SW 1271 (cell line): ENCODE results near the gene FCRL5.
"Not testable (repeated sequence)": the region's sequence is repeated elsewhere in the genome, so short reads cannot be mapped to it uniquely, and the experiment has no call there.

ENCODE experiments used
- DNase-seq, 2 experiments: peaks; one replicate each; lab custom pipeline; 2025; lab: John Stamatoyannopoulos, UW

FCRL5 gene

GRCh38 chr1:157551694-157552693, at the start of gene FCRL5:
Gene FCRL5, minus strand, starts transcription at chr1:157552515. Its CDS starts 153 bp downstream, at chr1:157552362.
- DNase-seq = no peak

DNA sequence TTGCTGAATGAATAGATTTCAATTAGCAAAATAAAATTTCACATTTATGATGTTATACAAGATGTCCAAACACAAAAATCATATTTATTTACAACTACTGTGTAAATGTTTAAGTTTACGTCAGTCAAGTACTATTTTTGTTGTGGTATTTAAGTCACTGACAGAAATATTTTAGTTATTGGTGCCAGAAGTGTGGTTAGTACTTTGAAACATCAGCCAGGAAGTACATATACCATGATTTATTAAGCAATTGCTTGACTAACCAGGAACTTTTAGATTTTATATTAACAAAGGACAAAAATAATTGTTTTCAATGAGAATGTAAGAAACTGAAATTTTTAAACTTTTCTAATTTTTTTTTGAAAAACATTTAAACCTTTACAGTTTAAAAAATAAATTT, 47.9 kb upstream of the FCRL5 start:
- no peak for DNase-seq

DNA sequence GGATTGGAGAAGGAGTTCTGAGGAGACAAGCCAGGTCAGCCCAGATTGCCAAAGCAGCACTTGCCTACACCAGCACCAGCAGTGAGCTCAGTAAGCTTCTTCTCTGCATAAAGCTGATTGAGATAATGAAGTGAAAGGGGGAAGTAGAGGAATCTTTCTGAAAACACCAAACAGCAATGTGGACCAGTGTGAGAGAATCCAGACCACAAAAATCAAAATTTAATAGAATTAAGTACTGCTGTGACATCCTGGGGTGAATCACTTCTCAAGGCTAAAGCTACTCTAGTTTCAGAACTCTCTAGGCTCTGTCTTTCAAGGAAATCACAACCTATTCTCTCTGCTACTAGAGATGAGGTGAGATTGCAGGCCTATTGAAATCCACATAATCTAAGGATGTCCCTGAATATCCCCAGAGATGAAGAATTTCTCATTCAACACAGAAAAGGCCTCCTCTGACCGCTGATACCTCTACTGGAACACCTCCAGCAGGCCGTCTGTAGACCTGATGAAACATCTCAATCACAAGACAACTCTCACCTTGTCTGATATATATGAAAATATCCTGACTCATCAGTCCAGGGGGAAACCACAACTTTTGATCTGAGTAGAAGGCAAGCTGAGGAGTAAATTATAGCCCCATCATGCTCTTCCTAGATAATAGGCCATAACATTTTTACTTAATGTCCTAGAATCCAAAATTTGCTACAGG, 45.8 kb upstream of the FCRL5 start, which contains the start of gene FCRL4:
TSS of gene FCRL4 (minus strand) at position 127 of the 709 bp plus-strand sequence. CDS start 141 bp downstream, outside the sequence.
- DNase-seq = no peak

- DNase-seq = no peak
These were observed 44.1 kb upstream of the FCRL5 start for GRCh38 chr1:157596384-157596783.

GRCh38 chr1:157595356-157595755, 43.0 kb upstream of the FCRL5 start:
- DNase-seq = no peak

DNA sequence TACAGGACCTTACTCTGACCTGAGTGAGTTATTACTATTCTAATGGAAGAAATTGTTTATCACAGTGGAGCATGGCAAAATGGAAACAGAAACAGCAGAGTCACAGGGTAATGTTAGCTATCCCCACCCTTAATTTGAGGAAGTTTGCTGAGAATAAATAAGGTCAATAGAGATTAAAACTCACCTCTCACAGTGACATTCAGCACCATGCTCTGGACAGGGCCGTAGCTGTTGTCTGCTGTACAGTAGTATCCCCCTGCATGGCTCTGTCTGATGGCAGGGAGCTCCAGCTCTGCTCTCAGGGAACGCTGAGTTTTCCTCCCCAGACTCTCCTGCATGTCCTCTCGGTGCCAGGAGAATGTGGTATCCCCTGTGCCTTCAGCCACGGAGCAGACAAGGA, 33.7 kb upstream of the FCRL5 start:
- no peak for DNase-seq

DNA sequence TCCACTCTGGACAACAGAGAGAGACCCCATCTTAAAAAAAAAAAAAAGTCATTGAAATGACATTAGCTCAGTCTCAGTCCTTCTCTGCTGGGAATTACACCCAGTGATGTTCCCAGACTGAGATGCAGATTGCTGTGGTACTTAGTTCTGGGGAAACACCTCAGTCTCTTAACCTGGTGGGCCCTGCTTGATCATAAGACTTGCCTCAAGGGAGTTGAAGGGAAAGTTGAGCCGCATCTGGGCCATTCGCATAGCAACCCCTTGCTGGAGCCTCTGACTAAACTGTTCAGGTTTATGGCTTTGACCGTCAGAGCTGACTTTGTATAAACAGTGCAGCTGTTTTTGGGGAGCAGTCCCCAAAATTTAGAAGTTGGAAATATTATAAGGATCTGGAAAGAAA, 32.2 kb upstream of the FCRL5 start:
- DNase-seq = no peak

GRCh38 chr1:157580828-157581210, 28.5 kb upstream of the FCRL5 start:
- no peak for DNase-seq

DNA sequence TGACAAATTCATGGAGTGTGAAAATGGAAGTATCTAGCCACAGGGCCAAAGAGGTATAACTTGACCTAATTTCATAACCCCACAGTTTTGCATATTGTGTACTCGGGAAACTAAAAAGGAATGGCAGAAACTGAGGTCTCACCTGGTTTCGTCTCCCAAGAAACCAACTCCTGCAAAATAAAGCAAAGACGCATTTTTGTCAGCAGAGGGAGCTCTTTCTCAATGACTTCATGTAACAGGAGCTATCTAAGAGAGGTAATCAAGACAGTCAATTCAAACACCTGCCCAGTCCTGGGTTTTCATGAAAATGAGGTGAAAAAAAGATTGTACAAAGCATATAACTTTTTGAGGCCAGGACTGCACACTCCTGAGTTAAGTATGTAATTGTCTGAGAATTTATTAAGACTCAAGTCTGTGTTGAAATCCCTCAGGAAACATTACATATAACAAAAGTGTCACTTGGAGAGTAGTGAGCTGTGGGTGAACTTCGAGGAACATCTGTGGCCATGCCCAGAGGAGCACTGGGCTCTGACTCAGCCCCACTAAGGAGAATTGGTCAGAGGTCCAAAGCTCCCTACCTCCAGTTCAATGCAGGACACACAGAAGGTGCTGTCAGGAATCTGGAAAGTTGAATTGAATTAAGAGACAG, 28.0 kb upstream of the FCRL5 start:
- peak in 1 of 2 experiments; percentile 30 for DNase-seq

- no peak for DNase-seq
These were observed 25.1 kb upstream of the FCRL5 start for GRCh38 chr1:157577420-157577819.

GRCh38 chr1:157575744-157576143, 23.4 kb upstream of the FCRL5 start:
- no peak for DNase-seq

DNA sequence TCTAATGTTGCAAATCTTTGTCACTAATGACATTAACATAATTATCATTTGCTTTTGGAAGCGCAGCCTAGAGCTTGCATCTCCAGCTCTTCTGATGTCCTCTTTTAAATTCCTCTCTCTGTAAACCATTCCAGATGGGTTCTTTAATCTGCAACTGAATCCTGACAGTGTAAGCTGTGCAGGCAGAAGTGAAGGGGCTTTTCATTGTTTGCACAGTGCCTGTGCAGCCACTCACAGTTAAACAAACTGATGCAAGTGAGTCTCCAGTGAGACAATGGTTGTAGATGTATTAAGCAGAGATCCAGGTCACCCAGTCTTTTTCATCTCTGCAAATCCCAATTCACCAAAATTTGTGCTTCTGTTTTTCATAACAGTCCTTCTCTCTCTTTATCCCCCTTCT, 22.5 kb upstream of the FCRL5 start:
- no peak for DNase-seq

GRCh38 chr1:157566484-157567300, 14.4 kb upstream of the FCRL5 start:
- no peak for DNase-seq

GRCh38 chr1:157562515-157562914, 10.2 kb upstream of the FCRL5 start:
- no peak for DNase-seq

DNA sequence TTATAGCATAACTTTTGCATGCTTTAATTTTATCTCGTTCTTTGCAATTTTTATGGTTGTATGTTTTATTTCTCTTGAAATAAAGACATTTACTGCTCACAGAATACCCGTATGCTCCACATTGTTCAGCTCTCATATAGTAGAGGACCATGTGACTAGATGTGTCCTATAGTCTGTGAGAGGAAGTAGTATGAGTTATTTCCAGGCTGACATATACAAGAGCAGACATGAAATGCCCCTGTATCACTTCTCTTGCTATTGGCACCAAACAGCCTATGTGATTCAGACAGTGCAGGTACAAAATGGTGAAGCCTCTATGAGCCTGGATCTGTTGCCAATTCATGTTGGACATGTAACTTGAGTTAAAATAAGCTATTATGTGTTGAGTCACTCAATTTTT, 5.8 kb upstream of the FCRL5 start:
- DNase-seq = no peak

GRCh38 chr1:157548081-157548480, 4.2 kb downstream of the FCRL5 start:
- not testable (repeated sequence) for DNase-seq

- no peak for DNase-seq
These were observed 9.6 kb downstream of the FCRL5 start for GRCh38 chr1:157542676-157543075.

GRCh38 chr1:157540852-157541251, 11.5 kb downstream of the FCRL5 start:
- DNase-seq = no peak

DNA sequence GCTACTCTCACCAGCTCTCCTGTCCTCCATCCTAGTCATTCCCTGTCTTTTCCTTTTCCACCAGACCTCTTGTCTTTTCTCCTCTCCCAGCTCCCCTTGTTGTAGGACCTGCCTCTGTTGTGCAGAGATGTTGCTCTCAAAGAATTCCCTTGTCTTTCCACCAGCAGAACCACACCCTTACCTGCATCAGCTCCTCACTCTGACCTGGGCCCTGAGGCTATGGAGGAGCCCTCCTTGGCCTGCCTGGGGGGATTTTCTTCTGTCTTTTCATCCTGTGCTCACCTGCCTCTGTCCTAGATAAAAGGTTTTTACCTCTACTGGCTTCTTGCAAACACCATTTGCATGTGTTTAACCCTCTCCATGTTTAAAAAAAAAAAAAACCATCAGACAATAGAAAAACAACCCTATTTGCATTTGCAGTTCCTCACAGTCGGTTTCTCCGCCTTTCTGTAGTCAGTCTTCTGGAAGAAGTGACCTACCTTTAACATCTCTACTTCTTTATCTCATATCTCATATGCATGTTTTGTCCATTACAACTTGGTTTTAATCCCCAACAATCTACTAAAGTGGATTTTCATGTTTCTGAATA, 12.1 kb downstream of the FCRL5 start:
- DNase-seq = no peak

DNA sequence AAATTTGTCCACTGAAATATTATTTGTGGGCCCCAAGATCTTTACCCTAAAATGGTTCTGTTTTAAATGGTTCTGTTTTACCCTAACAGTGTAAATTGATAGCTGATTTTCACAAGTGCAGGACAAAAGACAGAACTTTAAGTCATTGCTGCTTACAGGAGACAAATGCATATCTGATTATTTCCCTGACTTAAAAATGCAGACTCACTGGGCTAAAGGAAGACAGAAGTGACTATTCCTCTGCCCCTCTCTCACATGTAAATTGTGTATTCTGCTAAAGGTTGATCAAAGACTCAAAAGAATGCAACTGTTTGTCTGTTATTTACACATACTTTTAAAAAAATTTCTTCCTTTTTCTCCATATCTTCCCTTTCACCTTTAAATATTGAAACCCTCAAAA, 12.7 kb downstream of the FCRL5 start:
- no peak for DNase-seq

DNA sequence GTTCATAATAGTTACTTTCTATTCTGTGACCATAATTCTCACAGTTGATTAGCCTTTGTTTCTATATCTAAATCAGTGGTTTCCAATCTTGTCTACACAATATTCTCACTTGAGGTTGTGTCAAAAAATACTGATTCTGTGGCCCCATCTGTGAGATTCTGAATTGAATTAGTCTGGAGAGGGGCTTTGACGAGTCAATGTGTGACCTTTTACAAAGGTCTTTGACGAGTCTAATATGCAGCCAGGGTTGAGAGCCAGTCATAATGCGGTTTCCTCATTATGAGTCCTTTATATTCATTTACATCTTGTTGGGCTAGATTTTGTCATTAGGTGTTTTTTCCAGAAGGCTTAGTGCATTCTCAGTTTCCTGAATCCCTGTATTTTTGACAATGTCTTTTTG, 19.7 kb downstream of the FCRL5 start:
- no peak for DNase-seq
